ENCODE data around the gene TRAPPC2B.
"Not testable (repeated sequence)": the region's sequence is repeated elsewhere in the genome, so short reads cannot be mapped to it uniquely, and the experiment has no call there.

Gene TRAPPC2B

DNA sequence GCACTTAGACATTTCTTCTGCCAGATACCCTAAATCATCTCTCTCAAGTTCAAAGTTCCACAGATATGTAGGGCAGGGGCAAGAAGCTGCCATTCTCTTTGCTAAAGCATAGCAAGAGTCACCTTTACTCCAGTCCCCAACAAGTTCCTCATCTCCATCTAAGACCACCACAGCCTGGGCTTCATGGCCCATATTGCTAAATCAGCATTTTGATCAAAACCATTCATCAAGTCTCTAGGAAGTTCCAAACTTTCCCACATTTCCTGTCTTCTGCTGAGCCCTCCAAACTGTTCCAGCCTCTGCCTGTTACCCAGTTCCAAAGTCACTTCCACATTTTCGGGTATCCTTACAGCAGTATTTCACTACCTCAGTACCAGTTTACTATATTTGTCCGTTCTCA is 11.3 kb downstream of the TRAPPC2B start:
- DNase-seq: not testable (repeated sequence)

DNA sequence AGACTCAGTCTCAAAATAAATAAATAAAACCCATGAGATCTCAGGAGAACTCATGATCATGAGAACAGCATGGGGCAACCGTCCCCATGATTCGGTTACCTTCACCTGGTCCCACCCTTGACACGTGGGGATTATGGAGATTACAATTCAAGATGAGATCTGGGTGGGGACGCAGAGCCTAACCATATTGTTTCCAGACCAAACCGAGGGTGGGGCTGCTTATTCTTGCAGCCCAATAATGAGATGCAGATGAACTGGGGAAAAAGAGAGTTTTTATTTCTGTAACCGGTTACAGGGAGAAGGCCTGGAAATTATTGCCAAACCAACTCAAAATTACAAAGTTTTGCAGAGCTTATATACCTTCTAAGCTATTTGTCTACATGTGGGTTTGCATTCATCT is 12.8 kb downstream of the TRAPPC2B start:
- no peak for DNase-seq

DNA sequence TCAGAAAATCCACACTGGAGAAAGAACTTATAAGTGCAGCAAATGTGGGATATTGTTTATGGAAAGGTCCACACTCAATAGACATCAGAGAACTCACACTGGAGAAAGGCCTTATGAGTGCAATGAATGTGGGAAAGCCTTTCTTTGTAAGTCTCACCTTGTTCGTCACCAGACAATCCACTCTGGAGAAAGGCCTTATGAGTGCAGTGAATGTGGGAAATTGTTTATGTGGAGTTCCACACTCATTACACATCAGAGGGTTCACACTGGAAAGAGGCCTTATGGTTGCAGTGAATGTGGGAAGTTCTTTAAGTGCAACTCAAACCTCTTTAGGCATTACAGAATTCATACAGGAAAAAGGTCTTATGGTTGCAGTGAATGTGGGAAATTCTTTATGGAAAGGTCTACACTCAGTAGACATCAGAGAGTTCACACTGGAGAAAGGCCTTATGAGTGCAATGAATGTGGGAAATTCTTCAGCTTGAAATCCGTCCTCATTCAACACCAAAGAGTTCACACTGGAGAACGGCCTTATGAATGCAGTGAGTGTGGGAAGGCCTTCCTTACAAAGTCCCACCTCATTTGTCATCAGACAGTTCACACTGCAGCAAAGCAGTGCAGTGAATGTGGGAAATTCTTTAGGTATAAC is 14.3 kb downstream of the TRAPPC2B start:
- no peak for DNase-seq

DNA sequence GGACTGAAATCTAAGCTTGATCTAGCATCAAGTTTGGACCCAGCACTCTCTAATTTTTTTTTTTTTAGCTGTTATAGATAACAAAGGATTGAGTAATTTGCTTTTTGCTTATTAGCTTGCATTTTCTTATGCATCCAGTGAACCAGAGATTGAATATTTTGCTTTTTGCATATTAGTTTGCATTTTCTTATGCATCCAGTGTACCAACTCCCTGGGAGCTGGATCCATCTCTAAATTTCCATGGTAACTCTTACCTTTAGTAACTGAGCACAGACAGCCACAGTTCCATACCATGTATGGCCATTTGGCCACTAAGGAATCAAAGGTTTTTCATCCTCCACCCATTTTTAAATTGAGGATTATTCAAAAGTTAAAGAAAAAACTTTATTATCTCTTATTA is 17.6 kb downstream of the TRAPPC2B start:
- DNase-seq: no peak

DNA sequence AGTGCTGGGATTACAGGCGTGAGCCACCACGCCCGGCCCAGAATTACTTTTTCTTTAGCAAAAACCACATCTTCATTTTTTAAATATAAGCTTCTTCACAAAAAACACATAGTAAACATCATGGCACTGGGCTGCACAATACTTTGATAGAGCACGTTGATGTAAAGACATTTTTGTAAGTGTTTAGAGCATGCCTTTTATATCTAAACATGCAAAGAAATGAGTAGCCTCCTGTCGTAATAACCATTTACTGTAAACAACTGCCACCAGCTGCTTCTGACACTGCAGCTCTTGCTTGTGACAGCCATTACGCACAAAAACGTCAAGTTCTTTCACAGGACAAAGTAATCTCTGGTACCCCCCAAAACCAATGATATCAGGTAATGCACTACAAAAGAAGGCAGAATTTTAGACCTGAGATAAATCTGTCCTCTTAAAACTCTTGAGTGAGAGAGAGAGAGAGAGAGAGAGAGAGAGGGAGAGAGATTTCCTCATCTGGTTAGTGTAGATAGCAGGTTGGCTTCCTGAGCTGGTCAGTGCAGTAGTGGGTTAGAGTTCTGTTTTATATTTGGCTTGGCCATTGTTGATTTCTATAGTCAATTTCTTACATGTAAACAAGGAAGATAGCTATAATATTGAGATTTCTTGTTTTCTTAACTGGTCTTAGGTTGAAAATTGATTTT is 19.6 kb downstream of the TRAPPC2B start:
- DNase-seq: no peak

DNA sequence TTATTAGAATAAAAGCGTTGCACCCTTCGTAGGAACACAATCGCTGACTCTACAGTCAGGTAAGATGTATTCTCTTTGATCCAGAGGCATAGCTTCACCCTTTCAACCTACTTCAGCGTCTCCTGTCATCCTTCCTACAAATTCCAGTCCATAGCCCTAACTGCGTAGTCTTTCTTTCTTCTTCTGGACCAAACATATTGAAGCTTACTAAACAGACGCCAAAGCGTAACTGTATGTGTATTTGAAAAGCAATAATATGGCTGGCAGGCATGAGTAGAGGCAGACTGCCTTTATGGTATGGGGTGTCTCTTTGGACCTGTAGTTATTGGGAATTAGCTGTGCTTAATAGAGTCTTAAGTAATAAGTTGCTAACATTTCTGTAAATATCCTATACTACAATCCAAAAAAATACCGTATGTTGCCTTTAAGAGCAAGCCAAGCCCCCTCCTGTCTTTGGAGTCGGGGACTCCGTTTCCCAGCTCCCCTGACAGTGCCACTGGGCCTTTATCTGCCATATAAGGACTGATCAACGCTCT is 25.9 kb downstream of the TRAPPC2B start:
- no peak for DNase-seq

DNA sequence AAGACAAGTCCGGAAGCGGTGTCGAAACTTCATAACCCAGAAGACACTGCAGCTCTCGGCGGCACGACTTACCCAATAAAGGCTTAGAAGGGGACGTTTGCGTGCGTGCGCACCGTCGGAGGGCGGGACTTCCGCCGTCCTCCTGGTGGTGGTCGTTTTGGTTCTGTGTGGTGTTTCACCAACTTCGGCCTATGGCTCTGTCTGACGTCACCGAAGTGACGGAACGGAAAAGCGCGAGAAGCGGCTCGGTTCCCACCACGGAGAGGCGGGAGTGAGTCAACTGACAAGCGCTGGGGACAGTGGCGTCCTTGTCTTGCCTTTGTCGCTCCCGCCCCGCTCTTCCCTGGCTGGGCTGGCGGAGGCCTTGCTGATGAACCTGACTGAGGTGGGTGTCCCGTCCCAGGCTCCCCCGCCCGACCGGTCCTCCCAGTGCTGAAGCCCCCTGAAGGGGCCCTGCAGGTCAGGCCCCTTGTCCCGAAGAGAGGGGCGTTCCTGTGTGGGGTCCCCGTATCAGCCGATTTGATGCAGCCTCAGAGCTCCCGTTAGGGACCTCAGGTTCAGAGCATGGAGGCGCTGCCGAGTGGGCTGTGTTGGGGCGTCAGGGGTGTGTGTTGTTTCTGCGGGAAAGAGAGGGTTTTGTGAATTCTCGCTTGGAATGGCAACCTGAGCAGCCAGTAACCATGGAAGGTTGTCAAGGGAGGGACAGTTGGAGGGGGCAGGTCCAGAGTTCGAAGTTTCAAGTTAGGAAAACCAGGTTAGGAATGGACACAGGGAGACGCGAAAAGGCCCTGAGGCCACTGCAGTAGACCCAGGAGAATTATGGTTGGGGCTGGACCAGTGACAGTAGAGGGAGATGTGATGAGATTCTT is 26.6 kb downstream of the TRAPPC2B start, which contains the start of gene ZNF548:
Gene ZNF548 (plus strand): TSS at position 125 of the 869 bp plus-strand sequence. CDS start 246 bp downstream, at position 371.
- DNase-seq: peak; percentile 98

DNA sequence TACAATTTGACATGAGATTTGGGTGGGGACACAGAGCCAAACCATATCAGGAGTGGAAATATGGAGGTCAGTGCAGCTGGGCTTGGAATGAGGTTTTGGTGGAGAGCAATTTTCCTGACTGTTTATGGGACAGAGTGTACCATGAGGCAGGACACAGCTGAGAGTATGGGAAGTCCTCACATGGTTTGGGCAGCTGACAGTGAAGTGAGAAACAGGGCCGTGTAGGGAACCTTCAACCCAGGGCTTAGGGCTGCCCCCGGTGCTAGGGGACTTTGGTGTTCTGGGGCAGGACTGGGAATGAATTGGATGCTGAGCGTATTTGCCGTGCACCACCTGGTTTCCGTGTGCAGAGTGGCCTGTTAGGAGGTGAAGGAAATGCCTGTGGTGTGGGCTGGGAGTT is 32.4 kb downstream of the TRAPPC2B start:
- no peak for DNase-seq

DNA sequence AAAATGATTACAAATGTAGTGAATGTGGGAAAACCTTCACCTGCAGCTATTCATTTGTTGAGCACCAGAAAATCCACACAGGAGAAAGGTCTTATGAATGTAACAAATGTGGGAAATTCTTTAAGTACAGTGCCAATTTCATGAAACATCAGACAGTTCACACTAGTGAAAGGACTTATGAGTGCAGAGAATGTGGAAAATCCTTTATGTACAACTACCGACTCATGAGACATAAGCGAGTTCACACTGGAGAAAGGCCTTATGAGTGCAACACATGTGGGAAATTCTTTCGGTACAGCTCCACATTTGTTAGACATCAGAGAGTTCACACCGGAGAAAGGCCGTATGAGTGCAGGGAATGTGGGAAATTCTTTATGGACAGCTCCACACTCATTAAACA is 35.5 kb downstream of the TRAPPC2B start:
- DNase-seq: no peak

DNA sequence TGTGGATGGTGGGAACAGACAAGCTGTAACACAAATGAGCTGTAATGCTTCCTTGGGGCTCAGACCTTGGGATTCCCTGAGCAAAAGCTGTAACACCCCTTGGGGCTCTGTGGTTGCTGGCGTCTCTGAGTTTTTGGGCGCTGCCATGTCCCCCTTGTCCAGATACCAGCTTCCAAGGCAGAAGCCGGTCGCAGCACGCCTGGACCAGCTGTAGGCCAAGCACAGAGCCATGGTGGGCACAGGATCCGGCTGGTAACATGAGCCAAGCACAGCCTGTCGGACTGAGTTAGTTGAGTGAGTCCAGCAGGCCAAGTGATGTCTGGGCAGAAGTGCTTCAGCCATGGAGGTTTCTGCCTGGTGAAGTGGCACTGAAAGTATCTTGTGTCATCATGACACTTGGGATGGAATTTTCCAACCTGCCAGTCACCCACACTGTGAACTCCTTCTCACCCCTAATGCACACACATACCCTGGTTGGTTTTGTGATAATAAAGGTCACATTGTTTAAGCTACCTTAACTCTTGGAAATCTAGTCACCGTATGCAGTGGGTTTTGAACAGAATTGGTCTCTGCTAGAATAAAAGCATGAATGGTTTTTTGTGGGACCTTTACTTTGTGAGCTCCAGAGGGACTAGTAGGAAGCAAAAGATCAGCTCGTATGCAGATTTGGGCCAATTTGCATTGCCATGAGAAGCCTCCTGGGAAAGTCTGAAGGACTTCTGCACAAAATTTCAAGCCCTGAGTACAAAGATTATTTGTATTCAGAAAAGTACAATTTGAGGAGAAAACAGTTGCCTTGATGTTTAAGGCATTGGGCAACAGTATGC is 40.6 kb downstream of the TRAPPC2B start:
- no peak for DNase-seq

DNA sequence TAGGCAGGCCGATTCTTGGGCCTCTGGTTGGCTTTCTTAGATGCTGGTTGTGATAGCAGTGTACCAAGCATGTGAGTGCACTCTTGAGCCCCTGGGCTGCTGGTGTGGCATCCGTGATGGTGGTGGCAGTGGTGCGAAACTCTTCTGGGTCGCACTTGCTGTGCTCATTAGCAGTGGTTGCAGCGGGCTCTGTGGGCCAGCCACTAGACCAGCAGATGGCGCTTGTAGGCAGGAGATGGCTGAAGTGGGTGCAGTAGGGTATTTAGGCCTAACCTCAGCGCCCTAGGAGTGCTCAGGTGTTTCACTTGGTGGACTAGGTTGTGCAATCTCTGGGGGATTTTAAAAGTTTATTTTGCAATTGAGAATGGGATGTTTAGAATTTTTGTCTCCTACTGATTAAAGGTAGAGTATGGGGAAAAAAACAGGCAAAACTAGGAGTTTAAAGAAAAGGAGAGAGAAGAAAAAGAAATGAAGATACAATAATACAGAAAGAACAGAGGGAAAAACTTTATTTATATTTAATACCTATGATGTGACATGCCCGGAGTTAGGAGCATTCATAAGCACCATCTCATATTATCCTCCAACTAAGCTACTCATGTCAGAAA is 43.3 kb downstream of the TRAPPC2B start:
- peak; percentile 72 for DNase-seq

DNA sequence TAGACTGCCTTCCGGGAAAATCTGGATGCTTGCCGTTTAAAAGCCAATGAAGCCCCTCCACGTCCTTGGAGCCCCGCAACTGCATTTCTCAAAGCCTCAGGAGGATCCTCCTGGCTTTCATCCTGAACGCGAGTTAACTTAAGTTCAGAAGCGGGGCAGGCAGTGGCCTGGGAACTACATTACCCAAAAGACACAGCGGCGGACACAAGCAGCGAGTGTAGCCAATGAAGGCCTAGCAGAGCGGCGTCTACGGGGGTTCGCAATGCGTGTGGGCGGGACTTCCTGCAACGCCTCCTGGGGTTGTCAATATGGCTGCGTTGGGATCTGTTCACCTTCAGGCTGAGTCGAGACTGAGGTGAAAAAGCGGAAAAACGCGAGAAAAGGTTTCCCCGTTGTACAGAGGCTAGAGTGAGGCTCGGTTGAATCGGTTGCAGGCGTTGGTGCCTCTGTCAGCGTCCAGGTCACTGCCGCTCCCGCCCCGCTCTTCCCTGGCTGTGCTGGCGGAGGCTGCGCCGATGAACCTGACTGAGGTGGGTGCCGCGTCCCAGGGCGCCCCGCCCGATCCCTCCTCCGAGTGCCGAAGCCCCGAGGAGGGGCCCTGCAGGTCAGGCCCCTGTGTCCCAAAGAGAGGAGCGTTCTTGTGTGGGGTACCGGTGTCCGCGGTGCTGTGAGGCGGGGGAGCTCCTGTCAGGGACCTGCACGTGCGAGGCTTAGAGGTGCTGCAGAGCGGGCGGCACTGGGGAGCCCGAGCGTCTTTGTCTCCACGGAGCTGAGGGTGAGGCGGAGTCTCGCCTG is 47.7 kb downstream of the TRAPPC2B start, which contains the start of gene ZNF17:
Gene ZNF17 (plus strand): TSS at position 285 of the 795 bp plus-strand sequence. CDS start 2,455 bp downstream, outside the sequence.
- DNase-seq: peak; percentile 92

All from CD4-positive, alpha-beta T cell treated with Interferon gamma for 1 hour (primary cell).